ENCODE data around the gene R3HDM1. TPM values are rescaled to one million over a fixed set of nuclear protein-coding genes. Genes with fewer than 3 reads are reported as not detected.
"Not testable (repeated sequence)": the region's sequence is repeated elsewhere in the genome, so short reads cannot be mapped to it uniquely, and the experiment has no call there.

Gene R3HDM1
- total RNA-seq, 4 donors from 2014 or later = 13.1 to 56.6 (median 19.6) TPM

- no peak for TF ChIP-seq EP300 (IDR thresholded peaks at IDR 0.05)
- TF ChIP-seq POLR2AphosphoS5 (IDR thresholded peaks at IDR 0.05) = no peak
- no peak for TF ChIP-seq CTCF (IDR thresholded peaks at IDR 0.05)
- no peak for TF ChIP-seq POLR2A (IDR thresholded peaks at IDR 0.05; ENCODE audit: low read depth)
- DNase-seq (ENCODE audit: extremely low spot score) = no peak
- 90% methylated on average over 2 of the region's 2 CpGs for WGBS
- Histone ChIP-seq H3K4me1 (peaks cover 0 to 4% (median 0%) of the 10 kb centered on the region in 4 donors), H3K27me3 (no peaks in the 10 kb centered on the region), H3K4me3 (no peak overlapping the region), H3K36me3 (no peaks in the 10 kb centered on the region), H3K27ac (replicated peaks in 1 of 4) (no peak overlapping the region), H3K9me3 (no peaks in the 10 kb centered on the region)
- intact Hi-C loops (cut with DNase I) = no loop called here
Observed at GRCh38 chr2:135694711-135695110, 163.4 kb downstream of the R3HDM1 start.

- intact Hi-C loops (cut with DNase I) = no loop called here
- H3K27me3 ChIP-seq = no peaks in the 10 kb centered on the region
- WGBS = 89% methylated on average over 2 of the region's 2 CpGs
- H3K36me3 ChIP-seq = no peaks in the 10 kb centered on the region
- TF ChIP-seq POLR2A (IDR thresholded peaks at IDR 0.05; ENCODE audit: low read depth) = no peak
- no peak for TF ChIP-seq POLR2AphosphoS5 (IDR thresholded peaks at IDR 0.05)
- no peak for TF ChIP-seq EP300 (IDR thresholded peaks at IDR 0.05)
- TF ChIP-seq CTCF (IDR thresholded peaks at IDR 0.05) = no peak
- no peak overlapping the region for H3K4me3 ChIP-seq
- no peak for DNase-seq (ENCODE audit: extremely low spot score)
- H3K4me1 ChIP-seq = peaks cover 0 to 4% (median 0%) of the 10 kb centered on the region in 4 donors
- no peaks in the 10 kb centered on the region for H3K9me3 ChIP-seq
- no peak overlapping the region for H3K27ac ChIP-seq (replicated peaks in 1 of 4)
Observed at GRCh38 chr2:135698838-135699237, 167.6 kb downstream of the R3HDM1 start.

GRCh38 chr2:135701442-135701841 is 170.2 kb downstream of the R3HDM1 start:
- Histone ChIP-seq H3K4me1 (no peaks in the 10 kb centered on the region), H3K27me3 (no peaks in the 10 kb centered on the region), H3K4me3 (no peak overlapping the region), H3K9me3 (no peaks in the 10 kb centered on the region), H3K36me3 (no peaks in the 10 kb centered on the region), H3K27ac (replicated peaks in 1 of 4) (no peak overlapping the region)
- no peak for DNase-seq (ENCODE audit: extremely low spot score)
- intact Hi-C loops (cut with DNase I) = no loop called here
- no peak for TF ChIP-seq EP300 (IDR thresholded peaks at IDR 0.05)
- TF ChIP-seq CTCF (IDR thresholded peaks at IDR 0.05) = no peak
- no peak for TF ChIP-seq POLR2A (IDR thresholded peaks at IDR 0.05; ENCODE audit: low read depth)
- no peak for TF ChIP-seq POLR2AphosphoS5 (IDR thresholded peaks at IDR 0.05)
- 84% methylated on average over 2 of the region's 2 CpGs for WGBS

GRCh38 chr2:135703300-135703699 is 172.0 kb downstream of the R3HDM1 start:
- Histone ChIP-seq H3K27ac (replicated peaks in 1 of 4) (no peak overlapping the region), H3K4me1 (no peaks in the 10 kb centered on the region), H3K9me3 (no peaks in the 10 kb centered on the region), H3K36me3 (no peaks in the 10 kb centered on the region), H3K4me3 (no peak overlapping the region), H3K27me3 (no peaks in the 10 kb centered on the region)
- 35% methylated on average over 1 of the region's 1 CpG for WGBS
- DNase-seq (ENCODE audit: extremely low spot score) = no peak
- intact Hi-C loops (cut with DNase I) = no loop called here
- TF ChIP-seq CTCF (IDR thresholded peaks at IDR 0.05) (no peak), POLR2AphosphoS5 (IDR thresholded peaks at IDR 0.05) (no peak), POLR2A (IDR thresholded peaks at IDR 0.05; ENCODE audit: low read depth) (no peak), EP300 (IDR thresholded peaks at IDR 0.05) (no peak)

- H3K4me3 ChIP-seq; intact Hi-C loops (cut with DNase I); H3K36me3 ChIP-seq; H3K27ac ChIP-seq (replicated peaks in 1 of 4); DNase-seq (ENCODE audit: extremely low spot score); H3K9me3 ChIP-seq; H3K27me3 ChIP-seq; H3K4me1 ChIP-seq: not testable (repeated sequence)
- 97% methylated on average over 5 of the region's 5 CpGs for WGBS
Observed at GRCh38 chr2:135704075-135704474, 172.8 kb downstream of the R3HDM1 start.

Measured in esophagus muscularis mucosa (tissue), 4 donors.